Activated T-cell treated with anti-CD3 and anti-CD28 coated beads for 4 hours (primary cell): ENCODE data around the gene DDR2.
"Not testable (repeated sequence)": the region's sequence is repeated elsewhere in the genome, so short reads cannot be mapped to it uniquely, and the experiment has no call there.

Experiments used
- DNase-seq: peaks from one replicate; pipeline ENCODE4 v3.0.0-alpha.2; 2020

The DDR2 gene

DNA sequence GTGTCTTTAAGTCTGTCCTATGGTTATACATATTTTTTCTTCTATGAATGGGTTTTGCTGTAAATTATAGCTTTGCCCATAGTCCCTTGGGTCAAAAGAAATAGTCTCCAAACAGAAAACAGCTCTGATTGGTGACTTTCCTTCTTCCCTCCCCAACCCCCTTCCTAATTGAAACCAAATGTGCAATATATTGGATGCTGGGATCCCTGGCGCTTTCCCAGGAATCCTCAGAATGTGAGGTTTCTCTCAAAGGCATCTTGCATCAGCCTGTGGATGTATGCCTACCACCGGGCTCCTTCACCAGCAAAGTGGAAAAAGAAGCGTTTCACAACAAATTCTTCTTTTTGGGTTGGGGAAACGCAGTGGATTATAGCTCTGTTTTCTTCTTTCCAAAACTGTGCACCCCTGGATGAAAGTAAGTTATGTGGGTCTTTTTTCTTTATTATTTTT, at the start of gene DDR2:
Gene DDR2, plus strand, starts transcription at position 248 of the 450 bp plus-strand sequence. CDS start 86,600 bp downstream, outside the sequence.
- DNase-seq = no peak

DNA sequence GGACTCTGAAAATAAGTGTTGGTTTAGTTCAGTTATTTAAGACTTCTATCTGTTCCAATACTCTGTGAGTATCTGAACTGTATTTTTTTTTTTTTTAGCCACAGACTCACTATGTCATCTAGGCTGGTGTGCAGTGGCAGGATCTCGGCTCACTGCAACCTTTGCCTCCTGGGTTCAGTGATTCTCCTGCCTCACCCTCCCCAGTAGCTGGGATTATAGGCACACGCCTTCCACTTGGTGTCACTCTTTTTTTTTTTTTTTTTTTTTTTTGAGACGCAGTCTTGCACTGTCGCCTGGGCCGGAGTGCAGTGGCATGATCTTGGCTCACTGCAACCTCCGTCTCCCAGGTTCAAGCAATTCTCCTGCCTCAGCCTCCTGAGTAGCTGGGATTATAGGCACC, 49.4 kb upstream of the DDR2 start:
- not testable (repeated sequence) for DNase-seq

DNA sequence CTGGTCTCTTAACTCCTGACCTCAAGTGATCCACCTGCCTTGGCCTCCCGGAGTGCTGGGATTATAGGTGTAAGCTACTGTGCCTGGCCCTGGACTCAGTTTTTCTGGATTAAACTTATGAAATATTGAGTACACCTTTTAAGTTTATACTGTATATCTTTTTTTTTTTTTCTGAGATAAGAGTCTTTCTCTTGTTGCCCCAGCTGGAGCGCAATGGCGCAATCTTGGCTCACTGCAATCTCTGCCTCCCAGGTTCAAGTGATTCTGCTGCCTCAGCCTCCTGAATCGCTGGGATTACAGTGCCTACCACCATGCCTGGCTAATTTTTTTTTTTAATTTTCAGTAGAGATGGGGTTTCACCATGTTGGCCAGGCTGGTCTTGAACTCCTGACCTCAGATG, 47.2 kb upstream of the DDR2 start:
- DNase-seq = not testable (repeated sequence)

DNA sequence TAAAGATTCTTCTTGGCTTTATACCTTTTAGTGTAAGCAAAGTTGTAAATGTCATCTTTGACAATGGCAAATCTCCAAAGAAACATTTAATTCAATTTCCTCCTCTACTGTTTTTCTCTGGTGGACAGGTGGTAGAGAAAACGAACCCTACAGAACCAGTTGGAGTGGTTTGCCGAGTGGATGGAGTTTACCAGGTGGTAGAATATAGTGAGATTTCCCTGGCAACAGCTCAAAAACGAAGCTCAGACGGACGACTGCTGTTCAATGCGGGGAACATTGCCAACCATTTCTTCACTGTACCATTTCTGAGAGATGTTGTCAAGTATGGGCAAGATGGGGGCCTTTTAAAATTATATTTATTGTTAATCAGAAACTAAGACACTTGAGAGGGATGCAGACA, 44.9 kb upstream of the DDR2 start:
- DNase-seq = no peak

DNA sequence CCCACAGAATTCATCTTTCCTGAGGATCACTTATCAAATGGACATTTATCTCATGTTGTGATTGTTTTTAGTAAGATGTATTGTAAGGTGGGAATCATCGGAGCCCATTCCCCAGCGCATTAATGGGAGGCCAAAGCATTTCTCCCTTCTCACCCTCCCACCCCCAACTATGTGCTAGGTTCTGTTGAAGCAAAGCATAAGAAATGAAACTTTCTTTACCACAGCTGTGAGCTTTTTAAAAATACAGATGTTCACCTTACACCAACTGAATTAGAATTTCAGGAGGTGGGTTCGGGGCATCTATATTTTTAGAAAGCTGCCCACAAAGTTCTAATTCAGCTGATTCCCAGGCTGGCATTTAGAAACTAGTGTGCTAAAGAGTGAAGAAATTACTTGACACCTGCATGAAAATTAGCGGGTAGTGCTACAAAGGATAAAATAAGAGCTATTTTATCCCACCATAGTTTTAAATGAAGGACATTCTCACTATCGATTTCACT, 44.5 kb upstream of the DDR2 start:
- no peak for DNase-seq

DNA sequence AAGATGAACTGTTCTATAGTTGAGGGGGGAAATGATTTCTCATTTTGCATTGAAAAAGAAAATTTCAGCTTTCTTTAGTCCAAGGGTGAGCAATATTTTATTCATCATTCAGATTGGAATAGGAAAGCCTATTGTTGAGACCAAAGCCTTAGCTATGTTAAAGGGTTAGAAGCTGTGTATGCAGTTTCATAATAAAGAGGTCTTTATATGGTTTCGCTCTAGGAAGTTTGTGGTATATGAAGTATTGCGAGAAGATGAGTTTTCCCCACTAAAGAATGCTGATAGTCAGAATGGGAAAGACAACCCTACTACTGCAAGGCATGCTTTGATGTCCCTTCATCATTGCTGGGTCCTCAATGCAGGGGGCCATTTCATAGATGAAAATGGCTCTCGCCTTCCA, 42.2 kb upstream of the DDR2 start:
- DNase-seq = no peak

DNA sequence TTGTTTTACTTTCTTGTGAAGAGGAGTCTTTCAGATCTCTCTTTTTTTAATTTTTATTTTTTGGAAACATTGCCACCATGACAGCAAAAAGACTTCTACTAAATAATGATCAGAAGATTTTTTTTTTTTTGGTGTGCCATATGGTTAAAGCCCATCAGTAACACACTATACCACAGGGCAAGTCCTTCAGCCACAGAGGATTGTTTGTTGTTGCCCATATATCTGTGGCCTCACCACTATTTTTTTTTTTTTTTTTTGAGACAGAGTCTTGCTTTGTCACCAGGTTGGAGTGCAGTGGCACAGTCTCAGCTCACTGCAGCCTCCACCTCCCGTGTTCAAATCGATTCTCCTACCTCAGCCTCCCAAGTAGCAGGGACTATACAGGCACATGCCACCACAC, 41.6 kb upstream of the DDR2 start:
- no peak for DNase-seq

DNA sequence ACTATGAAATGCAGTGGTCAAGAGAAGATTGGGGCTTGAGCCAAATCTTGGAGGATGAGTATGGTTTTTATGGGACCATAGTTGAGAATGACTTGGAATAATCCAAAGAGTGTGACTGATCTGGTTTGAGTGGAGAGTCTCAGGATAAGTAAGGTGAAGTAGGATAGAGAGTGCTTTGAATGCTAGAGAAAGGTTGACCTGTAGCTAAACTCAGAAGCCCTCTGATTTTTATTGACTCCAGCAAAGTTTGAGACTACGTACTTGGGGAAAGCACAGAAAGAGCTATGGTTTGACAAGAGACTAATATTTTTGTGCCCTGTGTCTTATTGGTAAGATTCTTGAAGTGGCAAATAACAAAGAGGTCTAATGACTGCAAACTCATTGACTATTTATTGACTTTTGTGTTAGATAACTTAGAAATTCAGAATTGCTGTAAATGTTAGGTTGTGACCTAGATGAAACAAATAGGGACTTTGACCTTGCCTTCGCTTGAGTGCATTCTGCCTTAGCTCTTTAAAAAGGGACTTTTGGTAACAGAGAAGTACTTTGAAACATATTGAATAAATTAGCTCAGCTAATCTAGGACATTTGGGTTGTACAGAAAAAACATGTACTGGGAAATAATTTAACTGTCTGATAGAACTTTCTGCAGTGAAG, 35.6 kb upstream of the DDR2 start:
- no peak for DNase-seq

DNA sequence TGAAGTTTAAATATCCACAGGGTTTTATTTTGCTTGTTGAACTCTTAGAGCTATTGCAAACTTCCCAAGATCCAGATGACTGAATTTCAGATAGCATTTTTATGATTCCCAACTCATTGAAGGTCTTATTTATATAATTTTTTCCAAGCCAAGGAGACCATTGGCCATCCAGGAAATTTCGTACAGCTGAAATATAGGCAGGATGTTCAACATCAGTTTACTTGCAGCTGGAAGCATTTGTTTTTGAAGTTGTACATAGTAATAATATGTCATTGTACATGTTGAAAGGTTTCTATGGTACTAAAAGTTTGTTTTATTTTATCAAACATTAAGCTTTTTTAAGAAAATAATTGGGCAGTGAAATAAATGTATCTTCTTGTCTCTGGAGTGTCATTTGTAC, 32.8 kb upstream of the DDR2 start:
- DNase-seq = no peak

DNA sequence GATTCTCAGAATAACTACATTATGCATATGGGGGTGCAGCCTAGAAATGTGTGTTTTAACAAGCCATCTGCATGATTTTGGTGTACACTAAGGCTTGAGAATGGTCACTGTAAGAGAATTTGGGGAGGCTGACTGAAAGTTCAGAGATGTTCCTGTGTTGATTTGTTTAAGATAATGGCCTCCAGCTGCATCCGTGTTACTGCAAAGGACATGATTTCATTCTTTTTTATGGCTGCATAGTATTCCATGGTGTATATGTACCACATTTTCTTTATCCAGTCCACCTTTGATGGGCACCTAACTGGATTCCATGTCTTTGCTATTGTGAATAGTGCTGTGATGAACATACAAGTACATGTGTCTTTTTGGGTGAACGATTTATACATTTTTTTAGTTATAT, 29.1 kb upstream of the DDR2 start:
- DNase-seq = not testable (repeated sequence)

DNA sequence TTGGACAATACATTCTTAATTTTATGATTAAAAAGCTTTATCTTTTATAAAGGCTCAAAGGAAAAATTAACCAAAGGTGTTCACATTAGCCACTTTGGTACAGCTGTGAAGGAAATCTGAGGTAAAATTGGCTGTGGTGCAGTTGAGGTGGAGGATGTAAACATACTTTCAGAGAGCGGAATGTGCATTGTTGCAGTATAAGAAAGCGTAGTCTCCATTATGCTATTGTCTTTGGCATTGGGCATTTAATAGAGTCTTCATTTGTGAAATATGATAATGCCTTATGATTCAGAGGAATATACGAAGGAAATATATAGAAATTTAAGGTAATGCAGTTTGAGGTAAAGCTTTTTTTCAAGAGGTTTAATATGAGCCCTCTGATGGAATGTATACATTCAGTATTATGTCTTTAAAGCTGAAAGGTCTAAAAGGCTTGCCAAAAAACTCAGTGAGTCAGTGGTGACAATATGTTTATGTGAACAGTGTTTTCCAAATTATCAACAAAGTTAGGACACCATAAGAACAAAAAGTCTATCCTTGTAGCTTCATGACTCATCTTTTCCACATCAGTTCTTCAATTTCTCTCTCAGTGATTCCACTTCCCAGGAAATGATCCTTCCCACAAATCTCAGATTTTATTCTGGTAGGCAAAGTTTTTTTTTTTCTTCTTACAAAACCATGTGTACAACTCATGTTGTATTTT, 26.9 kb upstream of the DDR2 start:
- no peak for DNase-seq

DNA sequence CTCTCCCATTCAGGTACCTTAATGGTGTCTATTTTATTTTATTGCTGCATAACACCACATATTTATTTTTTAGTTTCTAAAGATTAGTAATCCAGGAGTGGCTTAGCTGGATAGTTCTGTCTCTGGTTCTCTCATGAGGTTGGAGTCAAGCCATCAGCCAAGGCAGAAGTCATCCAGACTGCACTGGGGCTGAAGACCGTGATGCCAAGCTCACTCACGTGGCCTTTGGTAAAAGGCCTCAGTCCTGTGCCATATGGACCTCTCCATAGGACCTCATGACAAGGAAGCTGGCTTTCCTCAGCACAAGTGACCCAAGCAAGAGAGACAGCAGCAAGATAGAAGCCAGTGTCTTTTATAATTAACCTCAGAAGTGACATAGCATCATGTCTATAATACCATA, 23.0 kb upstream of the DDR2 start:
- DNase-seq = no peak

DNA sequence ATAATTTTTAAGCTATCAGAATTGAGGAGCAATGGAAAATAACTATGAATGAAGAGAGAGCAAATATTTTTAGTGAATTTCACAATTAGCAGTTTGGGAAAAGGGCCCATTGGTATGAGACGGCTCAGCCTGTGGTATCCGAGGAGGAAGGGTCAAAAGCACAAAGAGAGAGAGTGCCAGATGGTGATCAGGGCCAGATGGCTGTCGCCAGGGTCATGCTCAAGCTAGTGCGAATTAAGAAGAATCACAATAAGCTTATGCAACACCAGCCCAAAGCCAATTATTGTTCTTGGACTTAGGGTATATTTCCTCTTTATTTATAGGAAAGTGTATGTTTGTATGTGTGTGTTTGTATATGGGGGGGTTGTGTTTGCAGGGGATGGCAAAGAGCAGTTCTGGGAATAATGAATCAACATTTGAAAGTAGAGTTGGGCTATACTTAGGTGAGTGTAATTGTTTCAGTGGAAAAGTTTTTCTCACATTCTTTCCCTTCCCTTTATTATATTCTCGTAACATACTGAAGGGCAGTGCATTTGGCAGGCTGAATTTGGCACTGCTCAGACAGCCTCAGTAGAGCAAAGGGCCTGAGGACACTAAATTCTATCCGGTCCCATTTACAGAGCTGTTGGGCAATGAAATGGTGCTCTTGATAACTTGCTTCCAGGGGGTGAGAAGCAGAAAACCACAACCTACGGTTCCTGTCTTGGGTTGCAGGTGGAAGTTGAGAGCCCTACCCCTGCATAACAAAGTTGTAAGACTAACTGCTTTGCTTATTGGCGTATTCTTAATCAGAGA, 19.5 kb upstream of the DDR2 start:
- no peak for DNase-seq

DNA sequence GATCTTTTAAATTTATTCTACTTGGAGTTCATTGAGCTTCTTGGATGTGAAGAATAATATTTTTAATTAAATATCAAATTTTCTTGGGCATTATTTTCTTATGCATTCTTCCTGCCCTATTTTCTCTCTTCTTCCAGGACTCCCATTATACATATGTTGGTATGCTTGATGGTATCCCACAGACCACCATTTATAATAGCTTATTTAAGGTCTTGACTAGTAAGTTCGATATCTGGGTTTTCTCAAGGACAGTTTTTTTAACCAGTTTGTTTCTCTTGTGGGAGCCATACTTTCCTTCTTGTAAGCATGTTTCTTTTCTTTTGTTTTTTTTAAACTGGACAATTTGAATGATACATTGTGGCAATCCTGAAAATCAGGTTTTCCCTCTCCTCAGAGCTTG, 15.4 kb upstream of the DDR2 start:
- no peak for DNase-seq

DNA sequence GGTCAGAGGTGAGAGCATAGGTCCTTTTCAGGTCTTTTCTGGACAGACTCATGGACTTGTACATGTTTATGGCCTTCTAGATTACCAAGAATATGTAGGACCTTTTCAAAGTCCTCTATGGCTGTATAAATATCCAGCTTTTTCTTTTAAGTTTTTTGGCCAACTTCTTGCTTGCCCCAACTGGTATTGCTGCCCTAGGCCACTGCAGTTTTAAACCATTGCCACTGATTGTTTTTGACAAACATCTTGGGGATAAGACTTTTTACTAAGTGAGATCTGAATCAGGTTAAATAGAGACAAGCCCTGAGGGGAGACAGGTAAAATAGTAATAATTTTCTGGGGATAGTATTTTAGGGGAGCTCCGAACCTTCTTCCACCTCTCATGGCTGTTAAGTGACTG, 14.8 kb upstream of the DDR2 start:
- no peak for DNase-seq

DNA sequence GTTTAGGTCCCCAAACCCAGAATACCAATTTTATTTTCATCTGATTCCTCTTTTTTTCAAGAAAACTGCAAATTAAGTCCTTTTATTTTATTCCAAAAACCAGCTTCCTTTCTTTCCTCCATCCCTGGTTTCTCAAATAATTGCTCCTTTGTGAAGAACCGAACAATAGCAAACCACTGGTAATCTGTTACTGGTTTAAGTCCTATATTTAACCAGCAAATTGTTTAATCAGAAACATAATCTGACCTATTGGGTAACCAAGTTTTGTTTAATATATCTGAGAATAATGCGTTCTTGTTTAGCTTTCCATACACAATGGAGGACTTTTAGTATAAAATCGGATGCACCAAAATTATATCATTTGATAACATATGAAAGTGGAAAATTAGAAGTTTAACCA, 13.2 kb upstream of the DDR2 start:
- no peak for DNase-seq

DNA sequence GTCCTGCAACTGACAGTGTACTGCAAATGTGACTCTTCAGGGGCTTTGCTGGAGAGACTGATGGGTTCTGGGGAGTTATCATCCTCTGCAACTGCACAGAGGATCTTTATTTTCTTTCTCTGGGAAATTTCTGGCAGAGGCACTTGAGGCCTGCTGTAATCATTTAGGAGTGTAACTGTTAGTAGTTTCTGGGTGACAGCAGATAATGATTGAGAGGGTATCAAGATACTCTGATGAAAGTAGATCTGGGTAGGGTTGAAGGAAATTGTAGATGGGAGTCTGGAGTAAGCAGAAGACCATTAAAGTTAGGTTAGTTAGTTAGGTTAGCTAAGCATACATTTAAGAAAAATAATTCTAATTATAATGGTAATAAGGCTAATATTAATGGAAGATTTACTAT, 11.0 kb upstream of the DDR2 start:
- DNase-seq = no peak

DNA sequence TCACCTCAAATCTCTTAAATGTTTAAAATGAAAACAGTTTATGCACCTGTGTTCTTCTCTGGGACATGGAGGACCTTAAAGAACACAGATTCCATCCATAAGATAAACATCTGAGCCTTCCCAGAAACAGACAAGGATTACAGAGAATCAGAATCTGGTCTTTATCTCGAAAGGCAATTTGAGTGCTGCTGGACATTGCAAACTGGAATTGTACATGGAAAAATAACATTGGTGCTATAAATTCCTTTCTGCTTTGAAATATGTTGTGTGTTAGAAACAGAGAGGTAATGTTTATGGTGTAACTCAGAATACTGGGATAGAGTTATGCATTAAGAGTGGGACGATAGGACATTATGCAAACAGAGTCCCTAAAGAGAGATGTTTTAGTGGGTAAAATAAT, 6.6 kb upstream of the DDR2 start:
- no peak for DNase-seq

DNA sequence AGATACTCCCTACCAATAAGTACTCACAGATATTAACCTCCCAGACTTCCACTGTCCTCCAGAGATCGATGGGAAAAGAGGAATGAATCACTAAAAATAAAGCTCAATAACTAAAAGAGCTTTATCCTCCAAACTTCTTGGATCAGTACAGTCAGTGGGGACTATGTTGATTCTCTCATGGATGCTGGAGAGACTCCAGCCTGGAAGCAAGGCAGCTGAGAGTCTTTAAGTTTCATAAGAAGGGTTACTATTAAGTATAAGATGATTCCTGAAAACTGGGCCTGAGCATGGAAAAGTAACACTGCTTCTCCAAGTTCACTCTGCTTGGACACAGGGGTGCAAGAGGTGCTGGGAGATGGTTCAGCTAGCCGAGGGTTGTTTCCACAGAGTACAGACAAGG, 6.2 kb upstream of the DDR2 start:
- no peak for DNase-seq

DNA sequence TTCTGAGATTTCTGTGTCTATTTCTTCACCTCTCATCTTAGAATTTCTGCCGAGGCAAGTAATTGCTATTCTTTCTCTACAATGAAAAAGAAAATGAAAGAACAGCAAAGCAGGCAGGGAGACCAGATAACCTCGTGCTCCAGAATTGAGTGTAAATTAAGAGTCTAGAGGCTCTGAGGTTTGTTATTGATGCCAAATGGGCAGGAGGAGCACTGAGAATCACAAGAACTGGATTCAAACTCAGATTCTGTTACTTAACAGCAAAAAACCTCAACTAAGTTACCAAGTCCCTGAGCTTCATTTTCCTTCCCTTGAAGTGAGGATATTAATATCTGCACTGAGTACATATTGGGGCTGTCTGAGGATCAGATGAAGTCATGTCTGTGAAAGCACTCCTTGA, 5.5 kb upstream of the DDR2 start:
- no peak for DNase-seq

DNA sequence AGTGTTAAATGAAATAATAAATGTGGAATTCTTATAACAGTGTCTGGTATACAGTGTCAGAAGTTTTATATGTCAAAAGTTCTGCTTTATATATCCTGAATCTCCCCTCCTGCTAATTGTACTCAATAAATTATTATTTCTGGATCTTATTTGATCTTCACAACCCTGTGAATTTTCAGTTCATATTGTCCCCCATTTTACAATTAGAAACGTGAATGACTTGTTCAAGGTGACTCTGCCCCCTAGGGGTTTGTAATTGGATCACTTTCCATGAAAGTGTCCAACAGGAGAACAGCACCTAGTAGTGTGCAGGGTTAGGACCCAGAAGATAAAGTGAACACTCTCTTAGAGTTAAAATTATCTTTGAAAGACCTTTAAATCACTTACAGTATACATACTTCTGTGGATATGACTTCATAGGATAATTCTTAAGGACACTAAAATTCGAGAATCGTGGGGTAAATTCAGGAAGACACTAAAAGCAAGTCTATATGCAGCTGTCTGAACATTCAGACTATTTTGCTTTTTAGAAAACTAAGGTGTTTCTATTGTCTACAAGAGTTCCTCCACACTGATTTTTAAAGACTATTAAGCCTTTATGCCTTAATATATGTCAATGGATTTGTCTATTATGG, 4.5 kb upstream of the DDR2 start:
- no peak for DNase-seq

DNA sequence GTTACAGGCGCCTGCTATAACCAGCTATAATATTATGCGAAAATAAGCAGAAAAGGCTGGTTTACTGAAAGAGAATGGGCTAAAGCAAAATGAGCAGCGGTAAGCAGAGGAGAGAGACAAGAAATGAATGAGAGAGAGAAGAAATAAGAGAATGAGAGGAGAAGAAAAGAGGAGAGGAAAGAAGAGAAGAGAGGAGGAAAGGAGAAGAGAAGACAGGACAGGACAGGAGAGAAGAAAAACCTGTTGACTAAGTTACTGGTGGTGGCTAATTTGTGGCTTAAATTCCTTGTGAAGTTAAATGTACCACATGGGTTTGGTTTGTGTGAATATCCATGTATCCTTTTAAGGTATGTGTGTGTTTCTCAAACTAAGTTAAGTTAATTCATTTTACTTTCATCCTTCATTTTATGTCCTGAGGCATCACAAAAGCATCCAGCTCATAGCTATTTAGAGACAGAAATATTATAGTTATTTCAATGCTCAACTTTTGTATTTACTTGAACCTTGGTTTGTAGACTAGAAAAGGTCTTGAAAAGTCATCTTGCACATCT, 3.1 kb upstream of the DDR2 start:
- no peak for DNase-seq

DNA sequence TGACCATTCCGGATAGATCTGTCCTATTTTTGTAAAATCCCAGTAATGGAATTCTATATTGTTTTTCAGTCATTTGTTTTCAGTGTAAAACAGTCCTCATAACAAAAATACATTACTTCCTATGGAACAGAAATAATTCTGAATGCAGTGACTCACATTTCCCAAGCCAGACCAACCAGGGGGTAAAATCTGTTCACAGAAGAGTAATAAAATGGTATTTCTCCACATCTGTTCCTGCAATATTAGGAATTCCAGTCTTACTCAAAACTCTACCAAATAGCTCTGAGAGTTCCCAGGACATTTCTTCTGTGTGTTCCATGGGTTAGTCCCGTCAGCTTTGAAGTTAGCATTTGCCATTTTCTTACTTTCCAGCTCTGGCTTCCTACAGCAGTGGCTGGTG, 2.6 kb upstream of the DDR2 start:
- DNase-seq = no peak
